Activated T-cell treated with anti-CD3 and anti-CD28 coated beads for 48 hours (primary cell): ENCODE measurements around the gene RPS6KA5.
"Not testable (repeated sequence)": the region's sequence is repeated elsewhere in the genome, so short reads cannot be mapped to it uniquely, and the experiment has no call there.

Source experiments
- DNase-seq: peaks from one replicate; pipeline ENCODE4 v3.0.0-alpha.2; 2020; ENCODE audit warnings: low read depth

The RPS6KA5 gene

DNA sequence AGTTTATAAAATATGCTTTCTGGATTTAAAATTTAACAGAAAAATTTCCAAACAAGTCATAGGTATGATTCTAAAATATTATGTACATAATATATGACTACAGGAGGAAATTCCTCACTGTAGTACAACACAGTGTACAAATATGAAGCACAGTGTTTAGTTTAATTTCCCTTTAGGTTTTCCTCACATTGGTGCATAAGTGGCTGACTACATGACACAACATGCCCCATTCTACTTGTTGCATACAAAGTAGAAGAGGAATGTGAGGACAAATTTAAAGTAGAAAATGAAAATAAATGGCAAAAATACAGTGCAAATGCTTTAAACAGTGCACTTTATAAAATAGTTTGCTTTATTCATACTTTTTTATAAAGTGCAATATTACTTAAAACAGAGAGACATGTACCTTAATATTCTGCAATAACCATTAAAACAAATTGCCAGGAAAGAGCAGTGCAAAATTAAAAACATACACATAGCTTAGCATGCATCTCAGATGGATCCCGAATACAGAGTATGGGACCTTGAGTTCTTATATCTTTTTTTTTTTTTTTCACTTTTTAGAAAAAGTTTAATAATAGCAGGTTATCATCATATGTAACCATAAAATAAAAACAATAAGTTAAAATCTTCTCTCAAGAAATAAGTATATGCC, 189.4 kb downstream of the RPS6KA5 start:
- DNase-seq = no peak

GRCh38 chr14:90867501-90867900, 192.9 kb downstream of the RPS6KA5 start:
- no peak for DNase-seq

DNA sequence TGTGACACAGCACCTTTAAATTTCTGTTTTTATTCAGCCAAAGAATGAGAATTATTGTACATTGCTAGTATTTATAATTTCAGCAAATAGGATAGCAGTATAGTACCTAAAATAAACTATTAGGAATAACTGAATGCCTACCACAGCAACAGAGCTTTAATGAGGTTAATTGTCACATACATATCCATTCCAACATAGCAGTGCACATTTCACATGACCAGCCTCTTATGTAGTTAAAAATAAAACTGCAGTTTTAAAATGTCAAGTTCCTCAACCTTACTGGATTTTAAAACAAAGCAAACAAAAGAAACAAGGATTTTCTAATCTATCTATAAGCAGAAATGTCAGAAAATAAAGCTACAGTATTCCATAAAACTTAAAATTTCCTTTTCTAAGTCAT, 193.6 kb downstream of the RPS6KA5 start:
- DNase-seq = no peak

GRCh38 chr14:90864741-90865140, 195.7 kb downstream of the RPS6KA5 start:
- DNase-seq = no peak

- no peak for DNase-seq
Measured at GRCh38 chr14:90858511-90858910, 201.9 kb downstream of the RPS6KA5 start.

GRCh38 chr14:90857866-90858265, 202.6 kb downstream of the RPS6KA5 start:
- no peak for DNase-seq

GRCh38 chr14:90856115-90856514, 204.3 kb downstream of the RPS6KA5 start:
- not testable (repeated sequence) for DNase-seq

DNA sequence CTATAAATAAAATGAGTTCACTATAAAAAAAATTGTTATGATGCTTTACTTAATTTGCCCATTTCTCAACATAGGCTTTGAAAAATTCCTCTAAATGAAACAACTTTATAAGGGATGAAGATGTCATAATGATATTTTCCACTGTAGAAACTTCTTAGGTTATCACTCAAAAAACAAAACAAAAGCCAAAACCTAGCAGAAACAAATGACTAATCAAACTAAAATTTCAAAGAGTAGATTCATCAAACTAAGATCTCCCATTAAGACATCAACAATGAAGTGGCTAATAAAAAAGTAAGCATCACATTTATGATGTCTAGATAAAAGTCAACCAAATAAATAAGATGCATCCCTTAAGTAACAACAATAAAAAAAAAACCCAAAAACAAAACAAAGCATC, 207.3 kb downstream of the RPS6KA5 start:
- no peak for DNase-seq

- DNase-seq = no peak
Measured at GRCh38 chr14:90851327-90852036, 209.0 kb downstream of the RPS6KA5 start.

DNA sequence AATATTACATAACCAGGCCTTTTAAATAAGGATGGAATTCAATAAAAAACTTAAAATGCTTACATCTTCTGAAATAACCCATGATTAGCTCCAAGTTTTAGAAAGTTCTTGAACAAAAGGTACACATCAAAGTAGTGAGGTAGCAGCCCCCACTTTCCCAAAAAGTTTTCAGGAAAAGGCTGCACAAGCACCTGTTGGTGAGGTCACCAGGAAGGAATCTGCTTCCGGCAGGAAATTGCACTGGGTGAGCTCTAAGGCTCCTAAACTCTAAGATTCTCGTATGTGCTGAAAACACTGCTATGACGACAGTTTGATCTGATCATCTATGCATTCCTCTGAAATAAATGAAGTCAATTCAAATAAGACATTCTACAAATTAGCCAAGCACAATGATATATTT, 210.0 kb downstream of the RPS6KA5 start:
- no peak for DNase-seq

GRCh38 chr14:90849787-90850444, 210.5 kb downstream of the RPS6KA5 start:
- DNase-seq = no peak

DNA sequence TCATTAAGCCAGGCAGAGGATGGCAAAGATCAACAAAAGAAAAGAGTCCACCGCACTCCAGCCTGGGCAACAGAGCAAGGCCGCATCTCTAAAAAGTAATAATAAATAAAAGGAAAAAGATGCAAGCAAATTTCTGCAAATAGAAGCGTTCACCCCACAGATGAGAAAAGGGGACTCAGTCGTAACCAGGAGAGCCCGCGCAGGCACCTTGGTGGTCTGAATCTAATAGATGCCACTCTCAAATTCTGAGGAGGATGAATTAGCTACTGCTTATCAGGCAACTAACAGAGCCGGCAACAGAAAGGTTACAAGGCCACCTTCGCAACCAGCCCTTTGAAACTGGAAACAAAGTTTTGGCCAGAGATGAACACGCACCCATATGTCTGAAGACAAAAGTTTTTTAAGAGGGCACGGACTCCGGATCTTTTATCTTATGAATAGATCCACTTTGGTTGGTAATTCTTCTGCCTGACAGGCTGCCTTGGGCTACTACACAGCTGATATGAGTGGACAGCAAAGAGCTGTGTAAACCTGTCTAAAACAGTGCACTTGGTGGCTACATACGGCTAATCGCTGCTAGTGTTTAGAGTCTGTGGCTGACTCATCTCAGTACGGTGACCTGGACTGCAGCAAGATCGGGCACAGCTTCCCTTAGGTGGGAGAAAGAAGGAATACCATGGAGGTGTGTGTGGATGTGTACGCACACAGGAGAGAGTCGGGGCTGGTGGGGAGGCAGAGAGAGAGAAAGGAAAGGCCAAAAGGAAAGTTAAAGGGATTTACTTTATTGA, 211.3 kb downstream of the RPS6KA5 start:
- no peak for DNase-seq

DNA sequence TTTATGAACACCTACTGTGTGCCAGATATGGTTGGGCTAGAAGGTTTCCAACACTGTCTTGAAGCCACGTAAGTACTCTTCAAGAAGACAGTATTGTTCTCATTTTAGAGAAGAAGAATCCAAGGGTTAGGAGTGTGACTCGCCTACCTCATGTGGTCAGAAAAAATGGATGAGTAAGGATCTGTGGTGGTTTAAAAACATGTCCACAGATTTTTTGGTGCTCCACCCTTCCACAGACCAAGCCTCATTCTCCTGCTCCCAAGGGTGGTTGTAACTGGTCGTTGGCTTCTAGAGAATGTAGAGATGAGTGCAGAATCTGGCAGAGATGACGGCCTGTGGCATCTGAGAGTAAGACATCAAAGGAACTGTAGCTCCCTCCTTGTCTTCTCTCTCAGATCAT, 213.9 kb downstream of the RPS6KA5 start:
- DNase-seq = no peak

DNA sequence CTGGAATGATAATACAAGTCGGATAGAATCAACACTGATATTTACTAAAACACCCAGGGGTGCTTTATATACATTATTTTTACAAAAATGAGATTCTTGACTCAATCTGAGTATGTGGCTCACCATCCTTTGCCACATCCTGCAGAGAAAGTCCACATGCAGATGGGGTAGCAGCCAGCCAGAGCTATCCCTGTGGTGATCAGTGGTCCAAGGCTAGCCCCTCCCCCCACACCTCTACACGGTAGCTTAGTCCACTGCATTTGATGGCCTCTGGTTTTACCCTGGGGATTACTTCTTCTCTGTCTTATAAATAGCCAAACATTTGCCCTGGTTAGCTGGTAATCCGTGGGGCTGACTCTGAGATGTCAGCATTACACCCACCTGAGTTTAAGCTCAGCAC, 216.1 kb downstream of the RPS6KA5 start:
- DNase-seq = no peak

GRCh38 chr14:90842726-90843125, 217.7 kb downstream of the RPS6KA5 start:
- no peak for DNase-seq

DNA sequence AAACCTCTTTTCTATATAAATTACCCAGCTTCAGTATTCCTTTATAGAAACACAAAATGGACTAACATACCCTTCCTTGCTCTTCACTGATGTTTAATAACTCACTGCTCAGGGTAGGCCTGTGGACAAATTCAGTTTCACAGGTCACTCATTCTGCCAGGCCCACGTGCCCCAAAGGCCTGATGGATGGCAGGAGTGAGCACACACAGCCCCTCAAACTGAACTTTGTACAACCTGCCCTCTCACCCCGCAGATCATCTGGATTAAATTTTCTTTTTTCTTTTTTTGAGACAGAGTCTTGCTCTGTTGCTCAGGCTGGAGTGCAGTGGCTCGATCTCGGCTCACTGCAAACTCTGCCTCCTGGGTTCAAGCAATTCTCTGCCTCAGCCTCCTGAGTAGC, 219.8 kb downstream of the RPS6KA5 start:
- DNase-seq = not testable (repeated sequence)

- no peak for DNase-seq
Measured at GRCh38 chr14:90839889-90840266, 220.6 kb downstream of the RPS6KA5 start.

DNA sequence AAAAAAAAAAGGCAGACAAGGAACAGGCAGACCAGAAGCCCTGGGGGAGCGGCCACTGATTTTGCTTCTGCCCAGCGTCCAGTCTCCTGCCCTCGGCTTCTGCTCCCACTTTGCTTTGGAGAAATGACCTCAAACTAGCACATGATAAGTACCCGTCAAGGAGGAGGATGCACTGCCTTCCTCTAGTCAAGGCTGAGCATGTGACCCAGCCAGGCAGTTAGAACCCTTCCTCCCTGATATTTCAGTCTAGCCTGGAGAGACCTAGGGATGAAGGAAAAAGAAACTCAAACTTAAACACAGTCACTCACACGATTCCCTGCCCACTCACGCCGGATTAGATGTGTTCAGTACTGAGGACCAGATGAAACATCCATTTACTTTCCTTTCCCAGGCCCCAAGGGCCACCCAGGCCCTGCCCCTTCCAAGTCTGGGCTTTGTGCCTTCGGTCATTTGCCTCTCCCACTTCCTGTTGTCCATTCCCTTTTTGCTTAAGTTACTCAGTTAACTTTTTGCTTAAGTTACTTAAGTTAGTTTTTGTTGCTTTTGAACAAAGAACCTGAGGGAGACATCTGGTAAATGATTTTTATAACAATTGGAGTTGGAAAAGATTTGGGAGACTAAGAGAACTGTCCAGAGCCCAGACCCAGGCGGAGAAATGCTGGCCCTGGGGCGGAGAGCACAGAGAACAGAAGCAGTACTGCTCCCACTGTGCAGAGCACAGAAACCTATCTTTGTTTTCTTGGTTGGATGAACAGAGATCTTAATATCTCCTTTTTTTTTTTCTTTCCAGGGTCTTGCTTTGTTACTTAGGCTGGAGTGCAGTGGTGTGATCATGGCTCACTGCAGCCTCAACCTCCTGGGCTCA, 221.2 kb downstream of the RPS6KA5 start:
- DNase-seq = no peak

GRCh38 chr14:90838531-90838930, 221.9 kb downstream of the RPS6KA5 start:
- DNase-seq = not testable (repeated sequence)

DNA sequence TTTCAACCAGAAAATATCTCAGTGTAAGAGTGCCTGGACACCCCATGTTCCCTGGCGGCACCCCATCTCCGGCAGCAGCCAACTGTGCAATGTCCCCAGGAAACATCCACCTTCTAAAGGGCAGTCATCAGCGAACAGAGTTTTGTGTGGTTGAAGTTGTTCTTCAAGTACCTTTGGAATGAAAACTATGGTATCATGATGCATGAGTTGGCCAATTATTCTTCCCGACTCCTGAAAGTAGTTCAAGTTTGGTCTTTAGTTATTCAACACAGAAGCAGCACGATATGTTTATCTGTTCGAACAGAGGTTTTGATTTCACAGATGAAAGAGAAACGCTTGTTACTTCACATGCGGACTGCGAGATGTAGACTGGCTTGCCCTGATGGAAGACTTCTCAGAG, 223.1 kb downstream of the RPS6KA5 start:
- no peak for DNase-seq

GRCh38 chr14:90836692-90837063, 223.8 kb downstream of the RPS6KA5 start:
- no peak for DNase-seq

DNA sequence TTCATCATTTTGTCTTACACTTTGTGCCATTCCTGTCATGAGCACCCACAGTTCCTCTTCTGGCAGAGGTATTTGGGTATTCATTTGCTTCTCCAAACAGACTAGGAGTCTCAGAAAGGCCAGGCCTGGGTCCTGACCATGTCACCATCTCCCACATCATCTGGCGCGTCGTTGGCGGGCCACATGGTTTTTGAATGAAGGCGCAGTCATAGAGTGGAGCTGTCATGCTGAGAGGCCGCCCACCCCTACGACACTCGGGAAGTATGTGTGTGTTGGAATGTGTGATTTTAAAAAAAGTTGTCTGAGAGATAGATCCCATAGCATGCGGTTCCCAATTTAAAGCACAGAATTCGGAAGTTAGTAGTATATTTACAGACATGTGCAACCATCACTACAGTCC, 228.6 kb downstream of the RPS6KA5 start:
- DNase-seq = no peak
